IMR-90 (cell line): ENCODE measurements around the gene RABEP2. TPM values are rescaled to one million over a fixed set of nuclear protein-coding genes. Genes with fewer than 3 reads are reported as not detected.

Source experiments
- ATAC-seq: fragments of 200-7000 bp; cut with Tn5 transposase; 2 replicates; pipeline ENCODE4 v1.9.1; 2020; ENCODE audit warnings: low read depth, mild to moderate bottlenecking, moderate library complexity
- BruUV-seq: library from RNA; stranded (reverse); fragments of 400-500 nt; replicated peaks from 2 replicates; lab custom pipeline; 2021; lab: Mats Ljungman, UMichigan
- CTCF ChIA-PET: fragments of 300-600 bp; formaldehyde crosslinking; extraction: SDS; loops from one replicate; lab custom pipeline; 2021; ENCODE audit warnings: antibody characterized with exemption; lab: Yijun Ruan, JAX
- POLR2A ChIA-PET: fragments of 300-600 bp; sonication (Branson Sonifier 250); formaldehyde crosslinking; loops from one replicate; lab custom pipeline; 2022; ENCODE audit warnings: antibody characterized with exemption; ENCODE audit not compliant: unreplicated experiment; lab: Charles Lee
- DNase-seq: peaks from one replicate; pipeline ENCODE4 v3.0.0; 2013
- H2AFZ ChIP-seq: replicated peaks from 2 replicates; pipeline ENCODE3; 2013; ENCODE audit warnings: low read length, mild to moderate bottlenecking; ENCODE audit not compliant: poor library complexity
- H2AK5ac ChIP-seq: 2 replicates; pipeline ENCODE4 v1.6.1; 2013; ENCODE audit warnings: low read depth, low read length, inconsistent platforms
- H2AK9ac ChIP-seq: replicated peaks from 2 replicates; pipeline ENCODE3; 2013; ENCODE audit warnings: mild to moderate bottlenecking, low read depth, low read length, moderate library complexity; ENCODE audit not compliant: poor library complexity
- H2BK120ac ChIP-seq: 2 replicates; pipeline ENCODE4 v1.6.1; 2013; ENCODE audit warnings: low read depth, low read length, inconsistent platforms
- H2BK15ac ChIP-seq: 3 replicates; pipeline ENCODE4 v1.6.1; 2013; ENCODE audit warnings: low read depth, low read length, inconsistent platforms
- H2BK20ac ChIP-seq: 2 replicates; pipeline ENCODE4 v1.6.1; 2013; ENCODE audit warnings: low read depth, mild to moderate bottlenecking, inconsistent platforms, low read length, moderate library complexity
- H2BK5ac ChIP-seq: 2 replicates; pipeline ENCODE4 v1.6.1; 2013; ENCODE audit warnings: mild to moderate bottlenecking, low read depth, low read length, inconsistent platforms; ENCODE audit not compliant: poor library complexity, severe bottlenecking
- H3K14ac ChIP-seq: replicated peaks from 2 replicates; pipeline ENCODE4 v1.6.1; 2013; ENCODE audit warnings: low read depth, low read length, inconsistent platforms
- H3K18ac ChIP-seq: 2 replicates; pipeline ENCODE4 v1.6.1; 2013; ENCODE audit warnings: low read depth, low read length, control low read depth
- H3K23ac ChIP-seq: 2 replicates; pipeline ENCODE4 v1.6.1; 2013; ENCODE audit warnings: low read depth, low read length, inconsistent platforms
- H3K27ac ChIP-seq: 2 replicates; pipeline ENCODE4 v1.5.1; 2013; ENCODE audit warnings: mild to moderate bottlenecking, control low read depth, low read length; ENCODE audit not compliant: insufficient read depth
- H3K27me3 ChIP-seq: 2 replicates; pipeline ENCODE4 v1.6.1; 2013; ENCODE audit warnings: low read length; ENCODE audit not compliant: control insufficient read depth, insufficient read depth
- H3K36me3 ChIP-seq: 2 replicates; pipeline ENCODE4 v1.6.1; 2013; ENCODE audit warnings: low read length, mixed read lengths; ENCODE audit not compliant: control insufficient read depth, insufficient read depth
- H3K4ac ChIP-seq: 2 replicates; pipeline ENCODE4 v1.6.1; 2013; ENCODE audit warnings: low read depth, low read length, inconsistent platforms
- H3K4me1 ChIP-seq: 2 replicates; pipeline ENCODE4 v1.6.1; 2013; ENCODE audit warnings: low read length, mixed read lengths; ENCODE audit not compliant: control insufficient read depth, insufficient read depth
- H3K4me2 ChIP-seq: 2 replicates; pipeline ENCODE4 v1.6.1; 2013; ENCODE audit warnings: low read depth, mild to moderate bottlenecking, control low read depth, low read length, moderate library complexity
- H3K4me3 ChIP-seq: 2 replicates; pipeline ENCODE4 v1.5.1; 2013; ENCODE audit warnings: low read depth, mild to moderate bottlenecking, control low read depth, low read length, moderate library complexity; ENCODE audit not compliant: insufficient read depth
- H3K56ac ChIP-seq: 2 replicates; pipeline ENCODE4 v1.6.1; 2013; ENCODE audit warnings: low read length, inconsistent platforms; ENCODE audit not compliant: insufficient read depth; ENCODE audit errors: extremely low read depth
- H3K79me1 ChIP-seq, 2 experiments: 2 replicates each; pipeline ENCODE4 v1.6.1; 2013; ENCODE audit warnings: low read length in 2 of 2, inconsistent platforms in 1 of 2, low read depth in 1 of 2
- H3K9ac ChIP-seq: 2 replicates; pipeline ENCODE4 v1.6.1; 2013; ENCODE audit warnings: low read depth, low read length, control low read depth
- H3K9me1 ChIP-seq: 2 replicates; pipeline ENCODE4 v1.6.1; 2013; ENCODE audit warnings: low read length, inconsistent platforms; ENCODE audit not compliant: insufficient read depth
- H3K9me3 ChIP-seq: 2 replicates; pipeline ENCODE4 v1.6.1; 2013; ENCODE audit warnings: low read length; ENCODE audit not compliant: control insufficient read depth, insufficient read depth
- H4K20me1 ChIP-seq: 2 replicates; pipeline ENCODE4 v1.6.1; 2013; ENCODE audit warnings: low read length, inconsistent platforms; ENCODE audit not compliant: insufficient read depth
- H4K5ac ChIP-seq: 2 replicates; pipeline ENCODE4 v1.6.1; 2013; ENCODE audit warnings: mild to moderate bottlenecking, low read depth, low read length, control low read depth
- H4K8ac ChIP-seq, 2 experiments: 2 replicates each; pipeline ENCODE4 v1.6.1; 2013; ENCODE audit warnings: low read depth in 2 of 2, low read length in 2 of 2, control low read depth in 1 of 2, inconsistent platforms in 1 of 2
- H4K91ac ChIP-seq: 2 replicates; pipeline ENCODE4 v1.6.1; 2013; ENCODE audit warnings: low read depth, low read length, inconsistent platforms; ENCODE audit not compliant: insufficient read depth
- BHLHE40 ChIP-seq: fragments of 150-350 bp; IDR thresholded peaks from 2 replicates; pipeline ENCODE4 v1.6.1; 2016; ENCODE audit warnings: mild to moderate bottlenecking, low read depth, low read length
- CEBPB ChIP-seq: IDR thresholded peaks from 2 replicates; pipeline ENCODE4 v1.6.1; 2012; ENCODE audit warnings: low read depth, low read length, improper control_type of control experiment
- CHD1 ChIP-seq: IDR thresholded peaks from 2 replicates; pipeline ENCODE4 v1.6.1; 2012; ENCODE audit warnings: low read depth, low read length, improper control_type of control experiment
- MXI1 ChIP-seq: IDR thresholded peaks from 2 replicates; pipeline ENCODE4 v1.6.1; 2012; ENCODE audit warnings: low read depth, mild to moderate bottlenecking, low read length, moderate library complexity, borderline replicate concordance
- NFE2L2 ChIP-seq: fragments of 150-350 bp; IDR thresholded peaks from 2 replicates; pipeline ENCODE4 v1.6.1; 2016; ENCODE audit warnings: low read depth, mild to moderate bottlenecking, low read length
- POLR2A ChIP-seq: IDR thresholded peaks from 2 replicates; pipeline ENCODE4 v1.6.1; 2012; ENCODE audit warnings: mild to moderate bottlenecking, low read depth, low read length
- RAD21 ChIP-seq: IDR thresholded peaks from 2 replicates; pipeline ENCODE4 v1.6.1; 2012; ENCODE audit warnings: low read length, improper control_type of control experiment
- RCOR1 ChIP-seq: IDR thresholded peaks from 2 replicates; pipeline ENCODE4 v1.6.1; 2012; ENCODE audit warnings: mild to moderate bottlenecking, low read length, improper control_type of control experiment; ENCODE audit not compliant: insufficient replicate concordance
- RFX5 ChIP-seq: IDR thresholded peaks from 2 replicates; pipeline ENCODE4 v1.8.0; 2012; ENCODE audit warnings: low read depth, mild to moderate bottlenecking, low read length, moderate library complexity
- WGBS, 2 experiments: methylation state at CpG; one replicate each; pipeline versions ENCODE4 v1.1.5 to v1.1.7; 2013; ENCODE audit warnings: missing lambda C conversion rate in 2 of 2; ENCODE audit not compliant: insufficient read length in 1 of 2; ENCODE audit errors: extremely low coverage in 2 of 2; 5-methylcytosine and 5-hydroxymethylcytosine counted together
- dilution Hi-C: fragments of 300-500 bp; cut with HindIII; formaldehyde crosslinking; loops from one replicate; pipeline ENCODE4 v1.14.3; 2018; ENCODE audit warnings: low sequenced_read_pairs; ENCODE audit not compliant: unreplicated experiment
- in situ Hi-C: fragments of 300-500 bp; cut with MboI; formaldehyde crosslinking; loops from 3 replicates; pipeline ENCODE4 v1.14.3; 2019; ENCODE audit warnings: low sequenced_read_pairs, inconsistent platforms, mixed read lengths
- intact Hi-C: fragments of 100-400 bp; cut with micrococcal nuclease; formaldehyde crosslinking; loops from 2 replicates; pipeline ENCODE4 v1.10.0; 2022
- polyA plus RNA-seq, 3 experiments: library from polyadenylated mRNA; depleted of rRNA; stranded (reverse); fragments of >200 nt; gene quantifications; 2 replicates each; pipeline ENCODE4 v1.2.3, GENCODE V29; 2012; ENCODE audit warnings: low replicate concordance in 1 of 3
- total RNA-seq: library from RNA; depleted of rRNA; stranded (reverse); fragments of >200 nt; gene quantifications from 2 replicates; pipeline ENCODE4 v1.2.3, GENCODE V29; 2012
- TF ChIP-seq, protein P1 (sequence below): fragments of 150-350 bp; IDR thresholded peaks from 2 replicates; pipeline ENCODE4 v1.6.1; 2017; ENCODE audit warnings: mild to moderate bottlenecking, antibody characterized with exemption, low read length, low read depth
- TF ChIP-seq, protein P2 (sequence below): conservative IDR thresholded peaks from 2 replicates; pipeline ENCODE4 v1.5.1; 2012; ENCODE audit warnings: mild to moderate bottlenecking, low read depth, low read length, improper control_type of control experiment
- TF ChIP-seq, protein P3 (sequence below): fragments of 150-350 bp; IDR thresholded peaks from 2 replicates; pipeline ENCODE4 v1.6.1; 2016; ENCODE audit warnings: low read depth, mild to moderate bottlenecking, low read length, moderate library complexity, borderline replicate concordance

RABEP2 gene
- total and polyA plus RNA-seq, 2 of the 4 experiments (the other 2 are of a cell fraction), result 12.2 to 20.0 TPM

DNA sequence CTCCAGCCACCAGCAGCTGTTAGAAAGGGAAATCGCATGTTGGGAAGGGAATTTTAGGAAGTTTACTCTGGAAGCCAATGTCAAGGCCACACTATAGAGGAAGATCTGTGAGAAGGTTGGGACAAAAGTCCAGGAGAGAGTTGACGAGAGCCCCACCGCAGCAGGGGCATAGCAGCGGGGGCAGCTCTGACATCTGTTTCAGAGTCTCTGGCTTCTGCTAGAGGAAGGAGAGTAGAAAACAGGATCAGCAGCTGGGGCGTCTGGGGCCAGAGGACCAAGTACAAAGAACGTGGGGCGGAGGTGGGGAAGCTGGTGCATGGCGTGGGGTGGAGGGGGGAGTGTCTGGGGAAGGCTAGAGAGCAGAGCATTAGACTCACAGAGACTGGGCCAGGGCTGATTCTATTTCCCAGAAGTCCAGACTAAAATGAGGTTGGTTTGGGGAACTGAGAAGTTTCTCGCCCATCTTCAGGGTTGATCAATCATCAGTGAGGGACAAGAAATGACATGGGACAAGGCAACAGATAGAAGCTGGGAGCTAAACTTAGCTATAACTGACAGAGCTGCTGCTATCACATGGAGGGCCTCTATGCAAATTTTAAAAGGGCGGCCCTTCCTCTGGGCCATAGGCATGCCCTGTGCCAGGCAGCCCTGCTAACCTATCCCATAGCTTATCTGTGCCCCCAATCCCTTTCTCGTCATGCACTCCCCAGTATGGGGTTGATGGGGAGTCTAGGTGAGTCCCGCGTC, 1.2 kb downstream of the RABEP2 start:
- Histone ChIP-seq H3K18ac (no peak overlapping the region), H2BK15ac (no peak overlapping the region), H3K4me1 (peaks cover 2% of the 10 kb centered on the region; the same call in 1 of the 2 replicates), H2BK120ac (no peak overlapping the region), H3K9me1 (peaks cover 7% of the 10 kb centered on the region), H2BK5ac (no peak overlapping the region), H3K4me2 (no peak overlapping the region; the same call in 1 of the 2 replicates), H4K20me1 (peaks cover 9% of the 10 kb centered on the region; the same call in 1 of the 2 replicates), H3K27me3 (no peaks in the 10 kb centered on the region), H3K4ac (no peak overlapping the region), H3K27ac (no peak overlapping the region), H2AFZ (peak overlapping the region; percentile 67), H3K36me3 (peaks cover 10% of the 10 kb centered on the region), H2BK20ac (no peak overlapping the region), H3K23ac (no peak overlapping the region), H4K91ac (no peak overlapping the region), H3K4me3 (no peak overlapping the region; the same call in 1 of the 2 replicates), H3K14ac (no peak overlapping the region), H2AK9ac (peak overlapping the region; percentile 77), H2AK5ac (no peak overlapping the region), H3K56ac (no peak overlapping the region), H4K8ac (no peak overlapping the region), H4K5ac (no peak overlapping the region), H3K9me3 (no peaks in the 10 kb centered on the region), H3K79me1 (peaks cover 0 to 13% of the 10 kb centered on the region in 2 experiments; a peak in 3 of 4 replicates), H3K9ac (no peak overlapping the region)
- intact Hi-C loops, result loop anchor here (2.0 kb wide), 1 partner anchor 21 kb away; no protein-coding TSS in a partner anchor
- DNase-seq (no peak), ATAC-seq (no peak)
- dilution Hi-C loops, result no loop called here
- POLR2A ChIA-PET, result no interaction called here
- CTCF ChIA-PET, result interaction anchor here (0.5 kb wide), 1 partner anchor 14 kb away, joined by 4 read pairs; no protein-coding TSS in a partner anchor
- TF ChIP-seq, protein P1, sequence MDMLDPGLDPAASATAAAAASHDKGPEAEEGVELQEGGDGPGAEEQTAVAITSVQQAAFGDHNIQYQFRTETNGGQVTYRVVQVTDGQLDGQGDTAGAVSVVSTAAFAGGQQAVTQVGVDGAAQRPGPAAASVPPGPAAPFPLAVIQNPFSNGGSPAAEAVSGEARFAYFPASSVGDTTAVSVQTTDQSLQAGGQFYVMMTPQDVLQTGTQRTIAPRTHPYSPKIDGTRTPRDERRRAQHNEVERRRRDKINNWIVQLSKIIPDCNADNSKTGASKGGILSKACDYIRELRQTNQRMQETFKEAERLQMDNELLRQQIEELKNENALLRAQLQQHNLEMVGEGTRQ, result no peak
- no peak for TF ChIP-seq RCOR1
- no peak for TF ChIP-seq RFX5
- TF ChIP-seq CHD1, result no peak
- TF ChIP-seq BHLHE40, result no peak
- TF ChIP-seq CEBPB, result no peak
- no peak for TF ChIP-seq RAD21
- no peak for TF ChIP-seq NFE2L2
- TF ChIP-seq MXI1, result no peak
- TF ChIP-seq, protein P2, sequence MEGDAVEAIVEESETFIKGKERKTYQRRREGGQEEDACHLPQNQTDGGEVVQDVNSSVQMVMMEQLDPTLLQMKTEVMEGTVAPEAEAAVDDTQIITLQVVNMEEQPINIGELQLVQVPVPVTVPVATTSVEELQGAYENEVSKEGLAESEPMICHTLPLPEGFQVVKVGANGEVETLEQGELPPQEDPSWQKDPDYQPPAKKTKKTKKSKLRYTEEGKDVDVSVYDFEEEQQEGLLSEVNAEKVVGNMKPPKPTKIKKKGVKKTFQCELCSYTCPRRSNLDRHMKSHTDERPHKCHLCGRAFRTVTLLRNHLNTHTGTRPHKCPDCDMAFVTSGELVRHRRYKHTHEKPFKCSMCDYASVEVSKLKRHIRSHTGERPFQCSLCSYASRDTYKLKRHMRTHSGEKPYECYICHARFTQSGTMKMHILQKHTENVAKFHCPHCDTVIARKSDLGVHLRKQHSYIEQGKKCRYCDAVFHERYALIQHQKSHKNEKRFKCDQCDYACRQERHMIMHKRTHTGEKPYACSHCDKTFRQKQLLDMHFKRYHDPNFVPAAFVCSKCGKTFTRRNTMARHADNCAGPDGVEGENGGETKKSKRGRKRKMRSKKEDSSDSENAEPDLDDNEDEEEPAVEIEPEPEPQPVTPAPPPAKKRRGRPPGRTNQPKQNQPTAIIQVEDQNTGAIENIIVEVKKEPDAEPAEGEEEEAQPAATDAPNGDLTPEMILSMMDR, result no peak
- no peak for TF ChIP-seq POLR2A
- TF ChIP-seq, protein P3, sequence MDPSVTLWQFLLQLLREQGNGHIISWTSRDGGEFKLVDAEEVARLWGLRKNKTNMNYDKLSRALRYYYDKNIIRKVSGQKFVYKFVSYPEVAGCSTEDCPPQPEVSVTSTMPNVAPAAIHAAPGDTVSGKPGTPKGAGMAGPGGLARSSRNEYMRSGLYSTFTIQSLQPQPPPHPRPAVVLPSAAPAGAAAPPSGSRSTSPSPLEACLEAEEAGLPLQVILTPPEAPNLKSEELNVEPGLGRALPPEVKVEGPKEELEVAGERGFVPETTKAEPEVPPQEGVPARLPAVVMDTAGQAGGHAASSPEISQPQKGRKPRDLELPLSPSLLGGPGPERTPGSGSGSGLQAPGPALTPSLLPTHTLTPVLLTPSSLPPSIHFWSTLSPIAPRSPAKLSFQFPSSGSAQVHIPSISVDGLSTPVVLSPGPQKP, result no peak
- no TSS peak for BruUV-seq
- in situ Hi-C loops, result loop anchor here (5.0 kb wide), 1 partner anchor 47 kb away; the partner anchor contains the start of gene ATP2A1
- 82% methylated on average over 7 of the region's 13 CpGs; no CpG with 5 or more reads in 1 of the 2 experiments for WGBS, 2 experiments
